Ascending aorta (tissue), 2 donors: ENCODE data around the gene MINDY4. TPM values are rescaled to one million over a fixed set of nuclear protein-coding genes. Genes with fewer than 3 reads are reported as not detected.

ENCODE experiments used
- DNase-seq, 2 donors: peaks; one replicate each; pipeline ENCODE4 v3.0.0-alpha.2; 2019; ENCODE audit warnings: low spot score in 2 of 2
- H3K27ac ChIP-seq, 2 donors: fragments of 200-600 bp; sonication (generic); one replicate each; pipeline ENCODE4 v1.5.1; 2016 to 2017; ENCODE audit warnings: mild to moderate bottlenecking in 1 of 2
- H3K27me3 ChIP-seq: fragments of 200-600 bp; sonication (generic); one replicate; pipeline ENCODE4 v1.5.1; 2017
- H3K36me3 ChIP-seq, 2 donors: fragments of 200-600 bp; sonication (generic); one replicate each; pipeline ENCODE4 v1.5.1; 2016
- H3K4me1 ChIP-seq, 2 donors: fragments of 200-600 bp; sonication (generic); one replicate each; pipeline ENCODE4 v1.5.1; 2016 to 2017; ENCODE audit warnings: mild to moderate bottlenecking in 1 of 2
- H3K4me3 ChIP-seq, 2 donors: fragments of 200-600 bp; sonication (generic); one replicate each; pipeline ENCODE4 v1.5.1; 2016 to 2017; ENCODE audit warnings: mild to moderate bottlenecking in 1 of 2
- H3K9me3 ChIP-seq, 2 donors: fragments of 200-600 bp; sonication (generic); one replicate each; pipeline ENCODE4 v1.5.1; 2016
- CTCF ChIP-seq, 3 experiments: fragments of 200-600 bp in 2 of 3; fragments of 450-650 bp in 1 of 3; sonication (generic) in 2 of 3; IDR thresholded peaks; one replicate each; pipeline ENCODE4 v1.5.1; 2016 to 2019; ENCODE audit warnings: antibody characterized with exemption in 3 of 3, mild to moderate bottlenecking in 1 of 3, moderate library complexity in 1 of 3
- intact Hi-C: fragments of 100-400 bp; cut with DNase I; formaldehyde crosslinking; loops from one replicate; pipeline ENCODE4 v1.15.1; 2023
- total RNA-seq: library from RNA; depleted of rRNA; stranded (reverse); fragments of >200 nt; gene quantifications from one replicate; pipeline ENCODE4 v1.1.0, GENCODE V29; 2016

MINDY4 gene
- total RNA-seq, 1 donor from 2014 or later = 6.0 TPM

DNA sequence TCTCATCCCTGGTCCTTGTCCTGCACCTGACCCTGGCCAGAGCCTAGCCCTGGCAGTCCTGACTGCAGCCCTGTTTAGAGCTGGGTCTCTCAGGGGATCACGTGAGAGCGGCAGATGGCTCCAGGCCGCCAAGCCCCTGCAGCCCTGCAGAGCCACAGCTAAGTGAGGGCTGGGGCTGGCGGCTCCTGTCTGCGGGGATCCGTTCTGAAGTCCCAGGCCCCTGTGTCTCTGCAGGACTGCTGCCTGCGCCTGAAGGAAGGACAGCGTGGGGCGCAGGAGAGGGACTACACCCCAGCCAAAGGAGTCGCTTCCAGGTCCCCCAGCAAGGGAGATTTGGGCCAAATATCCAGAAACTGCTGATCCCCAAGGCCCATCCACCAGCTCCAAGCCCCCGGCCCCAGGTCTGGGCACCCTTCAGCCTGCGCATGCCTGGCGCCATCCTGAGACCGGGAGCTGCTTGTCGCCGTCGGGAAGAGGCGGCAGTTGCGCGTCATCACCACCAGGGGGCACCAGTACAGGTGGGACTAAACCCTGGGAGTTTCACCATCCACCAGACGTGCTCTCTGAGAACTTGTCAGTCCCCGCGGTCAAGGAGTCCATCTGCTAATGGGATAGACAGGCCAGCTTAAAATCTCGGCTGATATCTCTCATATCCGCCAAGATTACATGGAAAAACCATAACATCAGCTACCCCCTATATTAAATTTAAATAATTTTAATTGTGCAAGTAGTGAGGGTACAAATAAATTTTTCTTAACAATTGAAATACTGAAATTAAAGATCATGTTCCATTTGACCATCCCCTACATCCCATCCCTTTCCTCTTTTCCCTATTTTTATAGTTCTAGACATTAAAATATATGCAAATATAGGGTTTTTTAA is 167.5 kb downstream of the MINDY4 start:
- TF ChIP-seq CTCF (IDR thresholded peaks at IDR 0.05) = peak; percentile 76 to 99 (median 96)
- intact Hi-C loops = loop anchor here (5.0 kb wide), 1 partner anchor 34 kb away; no protein-coding TSS in a partner anchor
- H3K4me3 ChIP-seq = no peak overlapping the region
- no peaks in the 10 kb centered on the region for H3K9me3 ChIP-seq
- peaks cover 0 to 3% of the 10 kb centered on the region in 2 donors for H3K4me1 ChIP-seq
- H3K27me3 ChIP-seq = no peaks in the 10 kb centered on the region
- H3K36me3 ChIP-seq = no peaks in the 10 kb centered on the region
- DNase-seq = peak in 1 of 2 donors; percentile 89
- H3K27ac ChIP-seq = no peak overlapping the region

DNA sequence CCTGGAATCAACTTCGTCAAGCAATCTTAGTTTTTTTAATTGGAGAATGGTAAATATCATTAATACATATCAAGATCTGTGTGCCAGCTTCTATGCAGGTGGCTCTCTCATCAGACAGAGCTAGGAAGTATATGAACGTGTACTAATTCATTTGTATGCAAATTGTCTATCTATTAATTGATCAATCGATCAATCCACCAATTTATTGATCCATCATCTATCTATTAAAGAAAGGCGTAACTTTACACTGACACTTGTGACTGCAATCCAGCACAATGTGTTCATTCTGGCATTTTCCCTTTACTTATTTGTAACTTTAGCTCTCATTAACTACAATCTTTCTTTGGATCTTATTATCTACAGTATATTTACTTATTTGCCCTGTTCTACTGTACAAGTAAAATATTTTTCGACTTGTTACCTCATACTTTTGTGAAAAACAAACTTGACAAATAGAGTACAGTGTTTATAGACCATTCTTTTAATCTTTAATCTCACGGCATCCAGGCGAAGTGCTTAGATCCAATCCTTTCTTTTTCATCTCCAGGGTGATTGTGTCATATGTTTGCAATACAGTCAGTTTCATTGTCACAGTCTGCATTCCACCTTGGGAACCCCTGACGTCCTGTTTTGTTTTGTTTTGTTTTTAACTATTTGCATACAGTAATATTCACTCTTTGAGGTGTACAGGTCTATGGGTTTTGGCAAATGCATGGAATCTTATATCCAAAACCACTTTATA is 170.5 kb downstream of the MINDY4 start:
- intact Hi-C loops = no loop called here
- H3K4me3 ChIP-seq = no peak overlapping the region
- no peak for DNase-seq
- H3K36me3 ChIP-seq = no peaks in the 10 kb centered on the region
- H3K27ac ChIP-seq = no peak overlapping the region
- TF ChIP-seq CTCF (IDR thresholded peaks at IDR 0.05) = no peak
- H3K9me3 ChIP-seq = peaks cover 4 to 6% of the 10 kb centered on the region in 2 donors
- H3K27me3 ChIP-seq = no peaks in the 10 kb centered on the region
- peaks cover 0 to 3% of the 10 kb centered on the region in 2 donors for H3K4me1 ChIP-seq

Other genes with a start within 250 kb of the MINDY4 start
- gene GARS1, start 176.5 kb upstream of the MINDY4 start, total RNA-seq = 41.7 TPM
- gene CRHR2, start 89.0 kb upstream of the MINDY4 start, total RNA-seq = 3.1 TPM
- gene INMT, start 19.3 kb upstream of the MINDY4 start, total RNA-seq = 51.8 TPM
- gene AQP1, start 140.4 kb downstream of the MINDY4 start, total RNA-seq = 2,113 TPM
- gene GHRHR, start 192.5 kb downstream of the MINDY4 start, total RNA-seq = not detected